ENCODE measurements around the gene SPINK5.

DNA sequence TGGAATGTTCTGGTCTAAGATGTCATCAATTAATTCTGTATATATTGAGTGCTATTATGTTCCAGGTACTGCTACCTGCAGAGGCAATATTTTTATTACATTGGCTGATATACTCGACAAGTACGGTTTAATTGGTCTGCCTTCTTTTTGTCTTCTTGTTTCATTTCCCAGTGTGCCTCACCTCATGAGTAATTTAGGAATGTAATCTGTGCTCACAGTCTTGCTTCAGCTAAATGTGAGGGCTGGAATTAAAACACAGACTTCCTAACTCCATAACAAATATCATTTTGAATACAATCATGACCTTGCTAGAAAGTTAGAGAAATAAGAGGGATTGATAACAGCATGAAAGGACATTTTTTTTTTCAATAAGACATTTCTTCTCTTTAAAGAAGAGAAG is 20.1 kb upstream of the SPINK5 start:
- TF ChIP-seq EZH2 (IDR thresholded peaks at IDR 0.05; ENCODE audit: low read length): no peak
- TF ChIP-seq, protein P1, sequence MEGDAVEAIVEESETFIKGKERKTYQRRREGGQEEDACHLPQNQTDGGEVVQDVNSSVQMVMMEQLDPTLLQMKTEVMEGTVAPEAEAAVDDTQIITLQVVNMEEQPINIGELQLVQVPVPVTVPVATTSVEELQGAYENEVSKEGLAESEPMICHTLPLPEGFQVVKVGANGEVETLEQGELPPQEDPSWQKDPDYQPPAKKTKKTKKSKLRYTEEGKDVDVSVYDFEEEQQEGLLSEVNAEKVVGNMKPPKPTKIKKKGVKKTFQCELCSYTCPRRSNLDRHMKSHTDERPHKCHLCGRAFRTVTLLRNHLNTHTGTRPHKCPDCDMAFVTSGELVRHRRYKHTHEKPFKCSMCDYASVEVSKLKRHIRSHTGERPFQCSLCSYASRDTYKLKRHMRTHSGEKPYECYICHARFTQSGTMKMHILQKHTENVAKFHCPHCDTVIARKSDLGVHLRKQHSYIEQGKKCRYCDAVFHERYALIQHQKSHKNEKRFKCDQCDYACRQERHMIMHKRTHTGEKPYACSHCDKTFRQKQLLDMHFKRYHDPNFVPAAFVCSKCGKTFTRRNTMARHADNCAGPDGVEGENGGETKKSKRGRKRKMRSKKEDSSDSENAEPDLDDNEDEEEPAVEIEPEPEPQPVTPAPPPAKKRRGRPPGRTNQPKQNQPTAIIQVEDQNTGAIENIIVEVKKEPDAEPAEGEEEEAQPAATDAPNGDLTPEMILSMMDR (optimal IDR thresholded peaks at IDR 0.05 in 1 of 3, IDR thresholded peaks at IDR 0.05 in 1 of 3, conservative IDR thresholded peaks at IDR 0.05 in 1 of 3; ENCODE audit: extremely low read depth in 1 of 3, insufficient read depth in 2 of 3, low read length in 3 of 3): no peak

All from keratinocyte (primary cell).